Epithelial cell of esophagus (primary cell): ENCODE data around the gene SMCO2.
A peak's percentile ranks its signal among the peaks of the same experiment; 100 is the strongest.

ENCODE experiments used
- DNase-seq: peaks from one replicate; pipeline ENCODE4 v3.0.0; 2010; ENCODE audit warnings: low read depth
- H3K4me3 ChIP-seq: 2 replicates; pipeline ENCODE4 v1.5.1; 2011; ENCODE audit warnings: mild to moderate bottlenecking, low read length, control low read depth
- TF ChIP-seq, protein P1 (sequence below): IDR thresholded peaks from 2 replicates; pipeline ENCODE4 v1.5.1; 2011; ENCODE audit warnings: low read depth, mild to moderate bottlenecking, low read length, control low read depth, inconsistent platforms; ENCODE audit not compliant: insufficient read depth; ENCODE audit errors: missing control alignments

The SMCO2 gene

DNA sequence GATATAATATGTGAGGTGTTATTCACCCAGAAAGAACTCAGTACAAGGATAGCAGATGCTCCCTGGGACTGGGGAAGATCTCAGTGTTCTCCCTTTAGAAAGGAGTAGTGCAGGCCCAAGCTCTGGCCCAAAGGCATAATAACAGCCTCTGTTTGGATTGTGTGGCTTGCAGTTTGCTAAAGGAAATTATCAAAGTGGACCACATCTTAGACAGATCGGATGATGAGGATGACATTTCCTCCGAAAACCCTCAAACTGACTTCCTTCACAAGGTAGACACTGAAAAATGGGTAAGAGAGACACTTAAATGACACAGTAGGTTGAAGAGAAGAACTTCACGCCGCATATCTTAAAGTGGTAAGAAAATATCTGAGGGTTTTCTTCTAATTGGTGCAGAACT is 26.1 kb downstream of the SMCO2 start:
- no peak overlapping the region for H3K4me3 ChIP-seq
- DNase-seq = no peak
- TF ChIP-seq, protein P1, sequence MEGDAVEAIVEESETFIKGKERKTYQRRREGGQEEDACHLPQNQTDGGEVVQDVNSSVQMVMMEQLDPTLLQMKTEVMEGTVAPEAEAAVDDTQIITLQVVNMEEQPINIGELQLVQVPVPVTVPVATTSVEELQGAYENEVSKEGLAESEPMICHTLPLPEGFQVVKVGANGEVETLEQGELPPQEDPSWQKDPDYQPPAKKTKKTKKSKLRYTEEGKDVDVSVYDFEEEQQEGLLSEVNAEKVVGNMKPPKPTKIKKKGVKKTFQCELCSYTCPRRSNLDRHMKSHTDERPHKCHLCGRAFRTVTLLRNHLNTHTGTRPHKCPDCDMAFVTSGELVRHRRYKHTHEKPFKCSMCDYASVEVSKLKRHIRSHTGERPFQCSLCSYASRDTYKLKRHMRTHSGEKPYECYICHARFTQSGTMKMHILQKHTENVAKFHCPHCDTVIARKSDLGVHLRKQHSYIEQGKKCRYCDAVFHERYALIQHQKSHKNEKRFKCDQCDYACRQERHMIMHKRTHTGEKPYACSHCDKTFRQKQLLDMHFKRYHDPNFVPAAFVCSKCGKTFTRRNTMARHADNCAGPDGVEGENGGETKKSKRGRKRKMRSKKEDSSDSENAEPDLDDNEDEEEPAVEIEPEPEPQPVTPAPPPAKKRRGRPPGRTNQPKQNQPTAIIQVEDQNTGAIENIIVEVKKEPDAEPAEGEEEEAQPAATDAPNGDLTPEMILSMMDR = no peak

GRCh38 chr12:27474344-27474743 is 27.8 kb downstream of the SMCO2 start:
- no peak overlapping the region for H3K4me3 ChIP-seq
- TF ChIP-seq, protein P1 = no peak
- peak; percentile 68 for DNase-seq

DNA sequence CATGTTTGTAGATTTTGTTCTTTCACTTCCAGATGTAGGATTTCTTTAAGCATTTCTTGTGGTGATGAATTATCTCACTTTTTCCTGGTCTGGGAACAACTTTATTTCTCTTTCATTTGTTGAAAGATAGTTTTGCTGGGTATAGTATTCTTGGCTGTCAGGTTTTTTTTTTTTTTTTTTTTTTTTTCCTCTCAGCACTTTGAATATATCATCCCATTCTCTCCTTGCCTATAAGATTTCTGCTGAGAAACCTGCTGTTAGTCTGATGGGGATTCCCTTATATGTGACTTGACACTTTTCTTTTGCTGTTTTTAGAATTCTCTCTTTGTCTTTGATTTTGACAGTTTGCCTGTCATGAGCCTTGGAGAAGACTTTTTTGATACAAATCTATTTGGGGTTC is 30.5 kb downstream of the SMCO2 start:
- H3K4me3 ChIP-seq = no peak overlapping the region
- DNase-seq = no peak
- TF ChIP-seq, protein P1 = no peak

GRCh38 chr12:27478949-27479348 is 32.4 kb downstream of the SMCO2 start:
- TF ChIP-seq, protein P1 = no peak
- no peak for DNase-seq
- H3K4me3 ChIP-seq = no peak overlapping the region

DNA sequence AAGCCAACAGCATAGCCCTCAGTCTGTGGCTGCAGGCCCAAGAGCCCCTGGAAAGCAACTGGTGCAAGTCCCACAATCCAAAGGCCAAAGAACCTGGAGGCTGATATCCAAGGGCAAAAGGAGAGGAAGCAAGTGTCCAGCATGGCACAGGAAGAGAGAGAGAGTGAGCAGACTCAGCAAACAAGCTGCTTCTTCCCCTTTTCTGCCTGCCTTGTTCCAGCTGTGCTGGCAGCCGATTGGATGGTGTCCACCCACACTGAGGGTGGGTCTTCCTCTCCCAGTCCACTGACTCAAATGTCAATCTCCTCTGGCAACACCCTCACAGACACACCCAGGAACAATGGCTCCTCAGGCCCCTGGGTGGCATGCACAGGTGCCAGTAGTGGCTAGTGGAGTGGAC is 33.5 kb downstream of the SMCO2 start:
- H3K4me3 ChIP-seq = no peak overlapping the region
- no peak for DNase-seq
- TF ChIP-seq, protein P1 = no peak

GRCh38 chr12:27486961-27487360 is 40.4 kb downstream of the SMCO2 start:
- no peak overlapping the region for H3K4me3 ChIP-seq
- DNase-seq = no peak
- TF ChIP-seq, protein P1 = no peak

DNA sequence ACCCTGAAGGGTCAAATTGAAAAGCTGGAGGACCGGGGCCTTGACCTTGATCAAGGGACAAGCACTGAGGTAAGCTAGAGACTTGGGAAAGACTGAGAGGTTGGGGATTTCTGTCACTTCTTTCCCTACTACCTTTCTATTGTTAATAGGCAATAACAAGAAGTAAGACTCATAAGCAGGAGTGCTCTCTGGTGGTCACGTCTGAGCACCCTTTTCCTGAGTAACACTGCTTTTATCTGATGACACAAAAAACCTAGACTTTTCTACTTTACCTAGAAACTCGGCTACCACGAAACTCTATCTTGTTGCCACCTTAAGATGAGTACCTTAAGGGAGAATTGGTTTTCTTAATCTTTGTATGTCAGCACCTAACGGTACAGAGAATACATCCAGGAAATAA is 41.9 kb downstream of the SMCO2 start:
- no peak overlapping the region for H3K4me3 ChIP-seq
- DNase-seq = no peak
- TF ChIP-seq, protein P1 = no peak
